ENCODE data around the gene DNAJC16.
"Not testable (repeated sequence)": the region's sequence is repeated elsewhere in the genome, so short reads cannot be mapped to it uniquely, and the experiment has no call there.

The DNAJC16 gene

DNA sequence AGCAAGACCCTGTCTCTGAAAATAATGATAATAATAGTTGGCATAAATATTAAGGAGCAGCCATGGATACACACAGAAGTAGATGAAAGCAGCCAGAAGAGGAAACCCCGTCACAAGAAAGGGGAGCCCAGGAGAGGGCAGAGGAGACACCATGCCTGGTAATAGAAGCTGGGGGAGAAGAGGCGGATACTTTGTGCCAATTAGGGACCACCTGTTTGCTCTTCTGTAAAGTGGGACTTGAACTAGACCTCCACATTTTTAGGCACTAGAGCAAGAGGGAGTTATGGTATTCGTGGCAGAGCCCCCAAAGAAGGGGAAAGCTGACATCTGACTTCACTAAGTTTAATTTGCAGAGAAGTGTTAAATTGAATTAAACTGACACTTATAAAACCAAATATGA is 38.3 kb upstream of the DNAJC16 start:
- peaks cover 11% of the 10 kb centered on the region for H3K36me3 ChIP-seq (ENCODE audit: insufficient read depth, low read length)
- H3K4me3 ChIP-seq (ENCODE audit: low read length), result no peak overlapping the region
- no peaks in the 10 kb centered on the region for H3K4me1 ChIP-seq (ENCODE audit: insufficient read depth, low read length)
- H3K9me3 ChIP-seq (ENCODE audit: insufficient read depth, low read depth, low read length), result no peaks in the 10 kb centered on the region
- H3K9ac ChIP-seq (ENCODE audit: low read depth, low read length), result no peak overlapping the region
- WGBS, result 90% methylated on average over 2 of the region's 3 CpGs
- H3K27ac ChIP-seq (ENCODE audit: low read depth, low read length), result no peak overlapping the region
- H3K27me3 ChIP-seq (ENCODE audit: insufficient read depth, low read length), result no peaks in the 10 kb centered on the region

- peaks cover 16% of the 10 kb centered on the region for H3K36me3 ChIP-seq (ENCODE audit: insufficient read depth, low read length)
- 86% methylated on average over 13 of the region's 13 CpGs for WGBS
- no peak overlapping the region for H3K9ac ChIP-seq (ENCODE audit: low read depth, low read length)
- no peaks in the 10 kb centered on the region for H3K27me3 ChIP-seq (ENCODE audit: insufficient read depth, low read length)
- H3K4me1 ChIP-seq (ENCODE audit: insufficient read depth, low read length), result no peaks in the 10 kb centered on the region
- H3K9me3 ChIP-seq (ENCODE audit: insufficient read depth, low read depth, low read length), result no peaks in the 10 kb centered on the region
- H3K27ac ChIP-seq (ENCODE audit: low read depth, low read length), result no peak overlapping the region
- no peak overlapping the region for H3K4me3 ChIP-seq (ENCODE audit: low read length)
Measured at GRCh38 chr1:15489052-15489736, 37.5 kb upstream of the DNAJC16 start.

DNA sequence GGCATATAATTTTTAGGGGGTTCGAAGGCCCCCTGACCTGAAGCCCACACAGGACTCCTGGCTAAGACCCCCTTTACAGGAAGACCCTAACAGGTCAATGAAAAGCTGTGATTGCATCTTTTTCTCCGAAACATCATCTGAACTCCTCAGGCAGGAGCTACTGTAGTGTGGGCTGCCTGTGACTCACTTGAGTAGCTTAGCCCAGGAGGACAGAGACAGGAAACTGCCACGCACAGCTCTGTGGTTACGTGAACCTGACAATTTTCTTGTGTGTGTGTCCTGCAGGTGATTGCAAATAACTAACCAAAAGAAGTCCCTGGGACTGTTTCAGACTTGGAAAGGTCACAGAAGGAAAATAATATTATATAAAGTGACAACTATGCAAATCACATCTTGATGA is 35.6 kb upstream of the DNAJC16 start:
- WGBS, result 93% methylated on average over 4 of the region's 4 CpGs
- H3K4me3 ChIP-seq (ENCODE audit: low read length); H3K27ac ChIP-seq (ENCODE audit: low read depth, low read length); H3K4me1 ChIP-seq (ENCODE audit: insufficient read depth, low read length); H3K9me3 ChIP-seq (ENCODE audit: insufficient read depth, low read depth, low read length); H3K9ac ChIP-seq (ENCODE audit: low read depth, low read length); H3K27me3 ChIP-seq (ENCODE audit: insufficient read depth, low read length): not testable (repeated sequence)
- H3K36me3 ChIP-seq (ENCODE audit: insufficient read depth, low read length), result peaks cover 20% of the 10 kb centered on the region

DNA sequence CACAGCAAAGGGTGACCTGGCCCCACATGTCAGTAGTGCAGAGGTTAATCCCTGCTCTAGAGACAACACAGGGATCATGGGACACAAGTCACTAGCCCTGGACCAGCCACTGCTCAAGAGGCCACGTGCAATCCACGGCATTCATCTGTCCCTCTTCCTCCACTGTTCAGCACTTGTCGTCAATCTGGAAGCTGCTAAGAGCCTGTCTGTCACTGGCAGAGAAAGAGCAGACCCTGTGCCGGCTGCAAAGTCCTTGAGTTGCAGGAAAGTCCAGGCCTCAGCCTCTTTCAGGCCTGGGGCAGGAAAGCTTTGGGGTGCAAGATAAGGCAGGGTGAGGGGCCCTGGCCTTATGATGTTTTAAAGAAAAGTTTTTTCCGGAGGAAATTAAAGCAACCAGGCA is 34.1 kb upstream of the DNAJC16 start:
- H3K9ac ChIP-seq (ENCODE audit: low read depth, low read length), result no peak overlapping the region
- no peaks in the 10 kb centered on the region for H3K27me3 ChIP-seq (ENCODE audit: insufficient read depth, low read length)
- peaks cover 20% of the 10 kb centered on the region for H3K36me3 ChIP-seq (ENCODE audit: insufficient read depth, low read length)
- H3K9me3 ChIP-seq (ENCODE audit: insufficient read depth, low read depth, low read length), result no peaks in the 10 kb centered on the region
- no peak overlapping the region for H3K4me3 ChIP-seq (ENCODE audit: low read length)
- H3K27ac ChIP-seq (ENCODE audit: low read depth, low read length), result no peak overlapping the region
- peaks cover 9% of the 10 kb centered on the region; the same call in 1 of the 2 replicates for H3K4me1 ChIP-seq (ENCODE audit: insufficient read depth, low read length)
- 95% methylated on average over 5 of the region's 5 CpGs for WGBS

DNA sequence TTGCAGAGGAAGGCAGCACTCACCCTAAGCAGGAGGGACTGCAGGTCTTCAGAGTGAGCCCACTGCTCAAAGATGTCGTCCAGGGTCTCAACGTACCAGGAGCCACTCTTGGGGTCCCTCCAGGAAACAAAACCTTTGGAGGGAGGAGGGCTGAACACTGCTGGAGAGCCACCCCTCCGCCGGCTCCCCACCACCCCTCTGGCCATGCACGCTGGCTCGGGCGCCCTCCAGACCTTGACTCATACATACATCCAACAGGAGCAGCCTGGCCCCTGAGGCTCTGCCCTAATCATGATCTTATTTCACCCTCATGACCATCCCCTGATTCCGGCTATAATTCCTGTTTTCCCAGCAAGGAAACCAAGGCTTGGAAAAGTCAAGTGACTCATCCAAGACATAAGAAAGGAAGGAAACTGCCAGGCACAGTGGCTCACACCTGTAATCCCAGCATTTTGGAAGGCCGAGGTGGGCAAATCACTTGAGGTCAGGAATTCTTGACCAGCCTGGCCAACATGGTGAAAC is 32.7 kb upstream of the DNAJC16 start:
- WGBS, result 94% methylated on average over 9 of the region's 9 CpGs
- no peak overlapping the region for H3K4me3 ChIP-seq (ENCODE audit: low read length)
- peaks cover 20% of the 10 kb centered on the region for H3K36me3 ChIP-seq (ENCODE audit: insufficient read depth, low read length)

GRCh38 chr1:15500184-15501178 is 26.2 kb upstream of the DNAJC16 start:
- WGBS, result 88% methylated on average over 19 of the region's 19 CpGs
- Histone ChIP-seq H3K9me3 (ENCODE audit: insufficient read depth, low read depth, low read length) (peaks cover 3% of the 10 kb centered on the region; the same call in 1 of the 2 replicates), H3K4me1 (ENCODE audit: insufficient read depth, low read length) (peaks cover 9% of the 10 kb centered on the region; the same call in 1 of the 2 replicates), H3K27me3 (ENCODE audit: insufficient read depth, low read length) (no peaks in the 10 kb centered on the region), H3K9ac (ENCODE audit: low read depth, low read length) (no peak overlapping the region), H3K36me3 (ENCODE audit: insufficient read depth, low read length) (peaks cover 19% of the 10 kb centered on the region; the same call in 1 of the 2 replicates), H3K27ac (ENCODE audit: low read depth, low read length) (no peak overlapping the region), H3K4me3 (ENCODE audit: low read length) (no peak overlapping the region)

More for the DNA sequence above, 32.7 kb upstream of the DNAJC16 start:
- H3K27ac ChIP-seq (ENCODE audit: low read depth, low read length), result no peak overlapping the region
- no peak overlapping the region for H3K9ac ChIP-seq (ENCODE audit: low read depth, low read length)
- peaks cover 3% of the 10 kb centered on the region; the same call in 1 of the 2 replicates for H3K9me3 ChIP-seq (ENCODE audit: insufficient read depth, low read depth, low read length)
- no peaks in the 10 kb centered on the region for H3K27me3 ChIP-seq (ENCODE audit: insufficient read depth, low read length)
- H3K4me1 ChIP-seq (ENCODE audit: insufficient read depth, low read length), result peaks cover 9% of the 10 kb centered on the region; the same call in 1 of the 2 replicates

DNA sequence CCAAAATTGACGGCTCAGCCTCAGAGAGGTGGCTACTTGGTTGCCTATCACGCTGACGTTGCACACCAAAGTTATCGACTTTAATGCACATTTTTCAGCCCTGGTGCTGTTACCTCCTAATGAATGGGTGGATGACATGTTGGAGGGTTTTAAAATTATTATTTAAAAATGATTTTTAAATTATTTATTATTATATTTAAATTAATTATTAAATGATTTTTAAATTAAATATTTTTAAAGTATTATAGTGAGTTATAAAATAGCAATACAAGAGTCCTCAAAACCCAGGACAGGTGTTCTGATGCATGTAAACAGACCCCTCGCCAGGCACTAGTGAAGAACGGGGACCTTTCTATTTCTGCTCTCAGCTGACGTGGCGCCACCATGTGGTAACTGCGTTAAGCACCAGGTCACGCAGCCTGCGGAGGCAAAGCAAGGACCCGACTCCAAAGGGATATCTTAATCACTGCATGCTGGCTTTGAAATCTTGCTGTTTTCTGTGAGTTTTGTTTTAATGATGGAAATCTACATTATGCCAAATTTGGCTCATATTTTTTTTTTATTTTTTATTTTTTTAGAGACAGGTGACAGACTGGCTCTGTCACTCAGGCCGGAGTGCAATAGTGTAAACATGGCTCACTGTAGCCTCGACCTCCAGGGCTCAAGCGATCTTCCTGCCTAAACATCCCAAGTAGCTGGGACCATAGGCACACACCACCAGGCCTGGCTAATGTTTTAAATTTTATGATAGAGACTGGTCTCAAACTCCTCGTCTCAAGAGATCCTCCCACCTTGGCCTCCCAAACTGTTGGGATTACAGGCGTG is 25.2 kb upstream of the DNAJC16 start:
- 60% methylated on average over 17 of the region's 17 CpGs for WGBS
- peaks cover 3% of the 10 kb centered on the region; the same call in 1 of the 2 replicates for H3K9me3 ChIP-seq (ENCODE audit: insufficient read depth, low read depth, low read length)

DNA sequence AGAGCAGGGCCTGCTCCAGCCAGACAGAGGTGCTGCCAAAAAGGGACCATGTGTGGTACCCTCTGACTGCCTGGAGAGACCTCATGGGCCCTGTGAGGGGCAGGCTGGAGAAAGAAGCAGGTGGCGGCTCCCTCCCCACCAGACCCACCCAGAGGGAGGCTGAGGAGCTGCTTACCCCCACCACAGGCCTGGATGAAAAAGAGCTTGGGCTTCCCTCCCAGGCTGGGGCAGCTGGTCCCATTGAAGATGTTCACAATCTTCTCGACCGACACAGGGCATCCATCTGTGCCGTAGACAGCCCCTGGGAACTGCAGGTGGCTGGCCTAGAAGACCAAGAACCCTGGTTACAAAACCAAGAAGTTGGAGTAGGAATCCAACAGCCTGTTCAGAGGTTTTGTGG is 22.2 kb upstream of the DNAJC16 start:
- H3K36me3 ChIP-seq (ENCODE audit: insufficient read depth, low read length), result peaks cover 23% of the 10 kb centered on the region; the same call in 1 of the 2 replicates
- WGBS, result 88% methylated on average over 4 of the region's 4 CpGs
- H3K9me3 ChIP-seq (ENCODE audit: insufficient read depth, low read depth, low read length), result no peaks in the 10 kb centered on the region
- H3K27me3 ChIP-seq (ENCODE audit: insufficient read depth, low read length), result no peaks in the 10 kb centered on the region
- H3K9ac ChIP-seq (ENCODE audit: low read depth, low read length), result no peak overlapping the region
- H3K4me1 ChIP-seq (ENCODE audit: insufficient read depth, low read length), result peaks cover 15% of the 10 kb centered on the region; the same call in 1 of the 2 replicates
- H3K27ac ChIP-seq (ENCODE audit: low read depth, low read length), result no peak overlapping the region
- H3K4me3 ChIP-seq (ENCODE audit: low read length), result no peak overlapping the region

More for the DNA sequence above, 25.2 kb upstream of the DNAJC16 start:
- Histone ChIP-seq H3K9ac (ENCODE audit: low read depth, low read length) (no peak overlapping the region), H3K27me3 (ENCODE audit: insufficient read depth, low read length) (no peaks in the 10 kb centered on the region), H3K4me3 (ENCODE audit: low read length) (no peak overlapping the region), H3K27ac (ENCODE audit: low read depth, low read length) (no peak overlapping the region), H3K4me1 (ENCODE audit: insufficient read depth, low read length) (peaks cover under 1% of the 10 kb centered on the region; the same call in 1 of the 2 replicates), H3K36me3 (ENCODE audit: insufficient read depth, low read length) (peaks cover 19% of the 10 kb centered on the region; the same call in 1 of the 2 replicates)

DNA sequence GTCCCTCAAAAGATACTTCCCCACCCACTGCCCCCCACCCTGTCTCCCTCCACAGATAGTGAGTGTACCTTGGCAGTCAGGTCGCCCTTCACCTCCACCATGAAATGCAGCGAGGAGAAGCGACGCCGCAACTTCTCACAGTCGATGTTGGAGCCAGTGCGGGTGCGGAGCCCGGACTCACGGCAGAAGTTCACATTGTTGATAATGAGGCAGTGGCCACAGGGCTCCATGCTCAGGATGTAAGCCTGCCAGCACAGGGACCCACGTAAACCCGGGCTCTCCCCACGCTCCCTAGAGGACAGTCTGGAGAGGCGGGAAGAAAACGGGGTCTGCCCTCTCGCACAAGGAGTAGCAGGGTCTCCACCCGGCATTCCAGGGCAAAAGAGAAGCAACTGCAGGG is 19.8 kb upstream of the DNAJC16 start:
- WGBS, result 95% methylated on average over 17 of the region's 17 CpGs
- no peak overlapping the region for H3K9ac ChIP-seq (ENCODE audit: low read depth, low read length)
- no peaks in the 10 kb centered on the region for H3K9me3 ChIP-seq (ENCODE audit: insufficient read depth, low read depth, low read length)
- no peaks in the 10 kb centered on the region for H3K27me3 ChIP-seq (ENCODE audit: insufficient read depth, low read length)
- H3K4me1 ChIP-seq (ENCODE audit: insufficient read depth, low read length), result peaks cover 19% of the 10 kb centered on the region; the same call in 1 of the 2 replicates
- H3K36me3 ChIP-seq (ENCODE audit: insufficient read depth, low read length), result peaks cover 16% of the 10 kb centered on the region
- H3K4me3 ChIP-seq (ENCODE audit: low read length), result no peak overlapping the region
- no peak overlapping the region for H3K27ac ChIP-seq (ENCODE audit: low read depth, low read length)

DNA sequence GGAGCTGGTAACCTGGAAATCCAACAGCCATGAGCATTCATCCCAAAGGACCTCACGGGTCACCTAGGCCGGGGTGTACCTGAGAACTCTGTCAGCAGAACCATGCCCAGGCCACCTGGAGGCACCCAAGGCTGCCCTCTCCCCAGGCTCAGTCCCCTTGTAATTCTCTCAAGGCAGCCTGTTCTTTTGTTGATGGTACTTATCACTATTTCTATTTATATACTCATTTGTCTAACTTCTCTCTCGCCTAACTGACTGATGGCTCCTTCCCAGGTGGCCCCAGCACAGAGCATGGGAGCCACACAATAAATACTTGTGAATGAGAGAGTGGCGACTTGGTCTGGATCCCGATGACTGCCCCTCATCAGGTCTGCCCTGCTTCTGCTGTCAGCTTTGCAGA is 19.4 kb upstream of the DNAJC16 start:
- Histone ChIP-seq H3K36me3 (ENCODE audit: insufficient read depth, low read length) (peaks cover 20% of the 10 kb centered on the region), H3K9ac (ENCODE audit: low read depth, low read length) (0 out of 2 replicates have a peak overlapping the region, but pooled peaks have one; percentile 8), H3K27ac (ENCODE audit: low read depth, low read length) (peak overlapping the region; percentile 1; the same call in 1 of the 2 replicates), H3K4me3 (ENCODE audit: low read length) (no peak overlapping the region), H3K27me3 (ENCODE audit: insufficient read depth, low read length) (no peaks in the 10 kb centered on the region), H3K4me1 (ENCODE audit: insufficient read depth, low read length) (peaks cover 19% of the 10 kb centered on the region; the same call in 1 of the 2 replicates), H3K9me3 (ENCODE audit: insufficient read depth, low read depth, low read length) (no peaks in the 10 kb centered on the region)
- WGBS, result 94% methylated on average over 5 of the region's 5 CpGs

Measured in HUES64 (cell line).